ENCODE data around the gene SST.

SST gene

GRCh38 chr3:187669675-187670504 is at the start of gene SST:
TSS of gene SST (minus strand) at chr3:187670394. CDS start at chr3:187670291, 103 bp downstream.
- DNase-seq (ENCODE audit: low read depth in 2 of 2) = peak in 1 of 2 donors; percentile 17

- DNase-seq (ENCODE audit: low read depth in 2 of 2) = no peak
Measured at GRCh38 chr3:187719628-187720336, 49.6 kb upstream of the SST start.

- no peak for DNase-seq (ENCODE audit: low read depth in 2 of 2)
Measured at GRCh38 chr3:187718802-187719201, 48.6 kb upstream of the SST start.

- DNase-seq (ENCODE audit: low read depth in 2 of 2) = no peak
Measured at GRCh38 chr3:187717572-187717971, 47.4 kb upstream of the SST start.

- peak; percentile 30 to 48 for DNase-seq (ENCODE audit: low read depth in 2 of 2)
Measured at GRCh38 chr3:187714404-187714979, 44.3 kb upstream of the SST start.

- DNase-seq (ENCODE audit: low read depth in 2 of 2) = no peak
Measured at GRCh38 chr3:187713504-187713903, 43.3 kb upstream of the SST start.

- DNase-seq (ENCODE audit: low read depth in 2 of 2) = no peak
Measured at GRCh38 chr3:187709155-187709554, 39.0 kb upstream of the SST start.

GRCh38 chr3:187708696-187709095 is 38.5 kb upstream of the SST start:
- DNase-seq (ENCODE audit: low read depth in 2 of 2) = no peak

GRCh38 chr3:187706971-187707370 is 36.8 kb upstream of the SST start:
- no peak for DNase-seq (ENCODE audit: low read depth in 2 of 2)

- DNase-seq (ENCODE audit: low read depth in 2 of 2) = no peak
Measured at GRCh38 chr3:187705164-187705563, 35.0 kb upstream of the SST start.

GRCh38 chr3:187702507-187703033 is 32.4 kb upstream of the SST start, which contains the start of gene RTP2:
TSS of gene RTP2 (minus strand) at chr3:187702557. CDS start at chr3:187702128, 429 bp downstream.
- DNase-seq (ENCODE audit: low read depth in 2 of 2) = no peak

- no peak for DNase-seq (ENCODE audit: low read depth in 2 of 2)
Measured at GRCh38 chr3:187700249-187700648, 30.1 kb upstream of the SST start.

- DNase-seq (ENCODE audit: low read depth in 2 of 2) = no peak
Measured at GRCh38 chr3:187698499-187699399, 28.6 kb upstream of the SST start.

GRCh38 chr3:187696021-187696420 is 25.8 kb upstream of the SST start:
- no peak for DNase-seq (ENCODE audit: low read depth in 2 of 2)

GRCh38 chr3:187695449-187695848 is 25.3 kb upstream of the SST start:
- DNase-seq (ENCODE audit: low read depth in 2 of 2) = no peak

GRCh38 chr3:187694801-187695200 is 24.6 kb upstream of the SST start:
- DNase-seq (ENCODE audit: low read depth in 2 of 2) = no peak

- no peak for DNase-seq (ENCODE audit: low read depth in 2 of 2)
Measured at GRCh38 chr3:187693431-187693830, 23.2 kb upstream of the SST start.

- no peak for DNase-seq (ENCODE audit: low read depth in 2 of 2)
Measured at GRCh38 chr3:187689984-187690383, 19.8 kb upstream of the SST start.

GRCh38 chr3:187686621-187687273 is 16.6 kb upstream of the SST start:
- no peak for DNase-seq (ENCODE audit: low read depth in 2 of 2)

- no peak for DNase-seq (ENCODE audit: low read depth in 2 of 2)
Measured at GRCh38 chr3:187685948-187686347, 15.8 kb upstream of the SST start.

- DNase-seq (ENCODE audit: low read depth in 2 of 2) = no peak
Measured at GRCh38 chr3:187684880-187685279, 14.7 kb upstream of the SST start.

Measured in stimulated activated CD8-positive, alpha-beta memory T cell treated with anti-CD3 and anti-CD28 coated beads, Interleukin-2, amount 100 ng/mL, for 48 hours (primary cell).